Measurements from ENCODE around the gene CHAC1. TPM values are rescaled to one million over a fixed set of nuclear protein-coding genes. Genes with fewer than 3 reads are reported as not detected.

The CHAC1 gene, protein sequence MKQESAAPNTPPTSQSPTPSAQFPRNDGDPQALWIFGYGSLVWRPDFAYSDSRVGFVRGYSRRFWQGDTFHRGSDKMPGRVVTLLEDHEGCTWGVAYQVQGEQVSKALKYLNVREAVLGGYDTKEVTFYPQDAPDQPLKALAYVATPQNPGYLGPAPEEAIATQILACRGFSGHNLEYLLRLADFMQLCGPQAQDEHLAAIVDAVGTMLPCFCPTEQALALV
- total RNA-seq (1 to 10 TPM in 6 of 7 donors, under 1 TPM in 1; 0.92 to 5.5 (median 1.7) TPM), polyA plus RNA-seq (1 to 10 TPM in 2 of 3 donors, under 1 TPM in 1; 0.39 to 1.5 (median 1.1) TPM)
- long read RNA-seq, donor 1: 0 reads
- long read RNA-seq, donor 2: 0 reads

DNA sequence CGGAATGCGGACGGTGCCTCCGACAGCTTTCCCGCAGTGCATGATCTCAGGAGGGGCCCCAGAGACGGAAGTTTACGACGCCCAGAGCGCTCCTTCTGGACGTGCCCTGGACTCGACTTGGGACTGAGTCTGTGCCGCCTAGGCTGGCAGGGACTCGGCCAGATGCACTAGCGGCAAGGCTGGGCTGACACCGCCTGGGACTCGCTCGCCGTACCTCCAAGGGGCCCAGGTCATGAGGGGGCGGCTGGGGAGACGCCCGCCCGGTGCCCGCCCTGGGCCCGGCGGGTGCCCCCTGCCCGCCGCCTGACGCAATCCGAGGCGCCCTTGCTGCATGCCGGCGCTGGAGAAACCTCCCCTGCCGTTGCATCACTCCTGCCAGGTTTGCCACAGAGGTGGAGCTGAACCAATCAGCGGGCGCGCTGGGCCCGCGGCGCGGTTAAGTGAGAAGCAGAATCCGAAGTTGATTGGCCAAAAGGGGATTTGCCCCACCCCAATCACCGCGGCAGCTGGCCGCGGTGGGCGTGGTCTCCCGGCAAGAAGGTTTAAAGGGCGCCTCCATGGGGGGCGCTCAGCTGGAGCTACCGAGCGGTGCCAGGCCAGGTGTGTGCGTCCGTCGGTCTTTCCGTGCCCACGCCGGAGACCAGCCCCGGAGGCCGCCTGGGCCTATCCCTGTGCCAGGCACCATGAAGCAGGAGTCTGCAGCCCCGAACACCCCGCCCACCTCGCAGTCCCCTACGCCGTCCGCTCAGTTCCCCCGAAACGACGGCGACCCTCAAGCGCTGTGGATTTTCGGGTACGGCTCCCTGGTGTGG is at the start of gene CHAC1:
Gene CHAC1 (plus strand): TSS at position 571 of the 812 bp plus-strand sequence. CDS start 113 bp downstream, at position 684.
- peak; percentile 98 for DNase-seq
- H3K36me3 ChIP-seq: no peaks in the 10 kb centered on the region
- WGBS, 5 donors: 1 to 2% (median 1%) methylated on average over 17 to 72 of the region's 72 CpGs
- peak within 1 kb of the TSS in 7 of 8 donors; percentile 3 to 82 (median 66) for H3K27ac ChIP-seq
- H3K4me1 ChIP-seq: peaks cover 8 to 25% (median 17%) of the 10 kb centered on the region in 6 donors
- intact Hi-C loops (cut with DNase I; ENCODE audit: low total_unique reads): no loop called here
- peak within 1 kb of the TSS; percentile 57 to 87 (median 80) for H3K4me3 ChIP-seq
- TF ChIP-seq, protein P1, sequence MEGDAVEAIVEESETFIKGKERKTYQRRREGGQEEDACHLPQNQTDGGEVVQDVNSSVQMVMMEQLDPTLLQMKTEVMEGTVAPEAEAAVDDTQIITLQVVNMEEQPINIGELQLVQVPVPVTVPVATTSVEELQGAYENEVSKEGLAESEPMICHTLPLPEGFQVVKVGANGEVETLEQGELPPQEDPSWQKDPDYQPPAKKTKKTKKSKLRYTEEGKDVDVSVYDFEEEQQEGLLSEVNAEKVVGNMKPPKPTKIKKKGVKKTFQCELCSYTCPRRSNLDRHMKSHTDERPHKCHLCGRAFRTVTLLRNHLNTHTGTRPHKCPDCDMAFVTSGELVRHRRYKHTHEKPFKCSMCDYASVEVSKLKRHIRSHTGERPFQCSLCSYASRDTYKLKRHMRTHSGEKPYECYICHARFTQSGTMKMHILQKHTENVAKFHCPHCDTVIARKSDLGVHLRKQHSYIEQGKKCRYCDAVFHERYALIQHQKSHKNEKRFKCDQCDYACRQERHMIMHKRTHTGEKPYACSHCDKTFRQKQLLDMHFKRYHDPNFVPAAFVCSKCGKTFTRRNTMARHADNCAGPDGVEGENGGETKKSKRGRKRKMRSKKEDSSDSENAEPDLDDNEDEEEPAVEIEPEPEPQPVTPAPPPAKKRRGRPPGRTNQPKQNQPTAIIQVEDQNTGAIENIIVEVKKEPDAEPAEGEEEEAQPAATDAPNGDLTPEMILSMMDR (IDR thresholded peaks at IDR 0.05 in 8 of 11, conservative IDR thresholded peaks at IDR 0.05 in 3 of 11): peak in 5 of 11 experiments; percentile 13 to 40 (median 24)
- TF ChIP-seq POLR2A (IDR thresholded peaks at IDR 0.05): no peak
- peak; percentile 77 to 85 (median 81) for TF ChIP-seq POLR2AphosphoS5 (IDR thresholded peaks at IDR 0.05)
- H3K9me3 ChIP-seq: no peaks in the 10 kb centered on the region
- H3K27me3 ChIP-seq (replicated peaks in 1 of 7): peaks cover 0 to 5% (median 0%) of the 10 kb centered on the region in 7 donors

DNA sequence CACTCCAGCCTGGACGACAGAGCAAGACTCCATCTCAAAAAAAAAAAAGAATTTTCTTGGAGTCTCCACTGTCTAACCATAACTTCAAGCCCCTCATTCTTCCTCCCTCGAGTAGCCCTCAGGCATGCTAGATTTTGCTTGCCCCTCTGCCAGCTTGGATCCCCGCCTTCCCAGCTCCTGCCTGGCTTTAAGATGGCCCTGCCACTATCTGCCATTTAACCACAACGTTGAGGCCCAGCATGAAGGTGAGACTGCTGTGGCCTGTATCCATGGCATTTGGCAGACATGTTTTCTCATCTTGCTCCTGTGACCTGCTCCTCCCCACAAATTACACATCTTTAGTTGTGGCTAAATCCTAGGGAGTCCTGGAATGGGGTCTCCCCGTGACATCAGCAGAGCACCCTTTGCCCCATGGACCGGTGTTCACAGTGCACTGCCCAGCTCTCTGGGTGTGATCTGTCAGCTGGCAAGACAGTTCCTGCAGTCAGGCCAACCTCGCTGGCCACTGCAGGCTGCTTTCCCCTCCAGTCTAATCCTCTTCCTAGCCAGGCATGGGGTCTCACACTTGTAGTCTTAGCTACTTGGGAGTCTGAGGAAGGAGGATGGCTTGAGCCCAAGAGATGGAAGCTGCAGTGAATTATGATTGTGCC is 48.6 kb upstream of the CHAC1 start:
- TF ChIP-seq, protein P1 (IDR thresholded peaks at IDR 0.05 in 8 of 11, conservative IDR thresholded peaks at IDR 0.05 in 3 of 11): no peak
- TF ChIP-seq POLR2A (IDR thresholded peaks at IDR 0.05) (no peak), POLR2AphosphoS5 (IDR thresholded peaks at IDR 0.05) (no peak)
- peaks cover 41 to 100% (median 86%) of the 10 kb centered on the region in 6 donors for H3K4me1 ChIP-seq
- WGBS, 5 donors: 73 to 83% (median 75%) methylated on average over 7 of the region's 7 CpGs
- intact Hi-C loops (cut with DNase I; ENCODE audit: low total_unique reads): loop anchor here (5.0 to 10.0 kb wide), 3 partner anchors 38 to 210 kb away; partner anchors contain the start of gene INO80
- H3K9me3 ChIP-seq: no peaks in the 10 kb centered on the region
- peaks cover 0 to 51% (median 32%) of the 10 kb centered on the region in 6 donors for H3K36me3 ChIP-seq
- no peaks in the 10 kb centered on the region for H3K27me3 ChIP-seq (replicated peaks in 1 of 7)
- peak; percentile 74 for DNase-seq
- no peak overlapping the region for H3K4me3 ChIP-seq
- peak overlapping the region in 6 of 8 donors; percentile 38 to 95 (median 92) for H3K27ac ChIP-seq

DNA sequence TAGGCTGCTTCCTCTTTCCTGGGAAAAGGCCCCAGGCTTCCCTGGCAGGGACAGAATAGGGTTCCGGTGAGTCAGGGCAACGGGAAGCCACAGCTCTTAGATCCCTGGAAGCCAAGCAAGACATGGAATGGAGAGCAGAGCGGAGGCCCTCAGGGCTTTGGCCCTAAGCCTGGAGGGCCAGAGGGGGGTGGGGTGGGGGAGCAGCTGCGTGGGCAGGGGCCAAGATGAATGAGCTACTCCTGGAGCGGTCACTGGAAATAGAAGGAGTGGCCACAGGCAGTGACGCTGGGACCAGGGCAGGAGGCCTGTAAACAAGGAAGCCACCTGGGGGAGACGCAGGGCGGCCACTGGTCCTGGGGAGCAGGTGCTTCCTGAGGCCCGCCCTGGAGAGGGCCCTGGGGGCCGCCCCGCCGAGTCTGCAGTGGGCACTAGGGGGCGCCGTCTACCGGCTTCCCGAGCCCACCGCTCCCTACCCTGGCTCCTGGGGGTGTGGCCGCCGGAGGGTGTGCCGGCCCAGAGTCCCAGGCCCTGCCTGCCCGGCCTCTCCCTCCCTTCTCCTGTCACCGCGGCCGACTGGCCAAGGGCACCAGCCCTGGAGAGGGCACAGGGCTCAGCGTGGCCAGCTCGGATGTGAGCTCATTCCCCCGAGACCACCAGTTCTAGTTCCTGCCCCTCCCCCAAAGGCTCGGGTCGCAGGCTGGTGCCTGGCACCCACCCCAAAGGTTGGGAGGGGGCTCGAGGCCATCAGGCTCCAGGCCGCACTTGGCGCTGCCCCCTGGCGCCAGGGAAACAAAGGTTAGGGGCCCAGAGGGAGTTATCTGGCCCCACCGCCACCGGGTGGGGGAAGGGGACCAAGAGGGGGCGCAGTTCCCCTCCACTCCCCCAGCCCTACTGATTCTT is 46.9 kb upstream of the CHAC1 start:
- H3K4me1 ChIP-seq: peaks cover 45 to 100% (median 82%) of the 10 kb centered on the region in 6 donors

More for the DNA sequence above, 46.9 kb upstream of the CHAC1 start:
- H3K9me3 ChIP-seq: no peaks in the 10 kb centered on the region
- 2 to 6% (median 4%) methylated on average over 19 to 36 of the region's 36 CpGs for WGBS, 5 donors
- H3K36me3 ChIP-seq: peaks cover 0 to 34% (median 16%) of the 10 kb centered on the region in 6 donors
- H3K27ac ChIP-seq: peak overlapping the region; percentile 92 to 97 (median 92)
- peak overlapping the region; percentile 46 to 77 (median 51) for H3K4me3 ChIP-seq
- TF ChIP-seq POLR2A (IDR thresholded peaks at IDR 0.05): peak in 1 of 3 donors; percentile 24
- TF ChIP-seq POLR2AphosphoS5 (IDR thresholded peaks at IDR 0.05): peak; percentile 81 to 87 (median 83)
- TF ChIP-seq, protein P1 (IDR thresholded peaks at IDR 0.05 in 8 of 11, conservative IDR thresholded peaks at IDR 0.05 in 3 of 11): peak; percentile 78 to 98 (median 96)
- peak; percentile 97 for DNase-seq
- H3K27me3 ChIP-seq (replicated peaks in 1 of 7): no peaks in the 10 kb centered on the region
- intact Hi-C loops (cut with DNase I; ENCODE audit: low total_unique reads): loop anchor here (5.0 to 10.0 kb wide), 2 partner anchors 36 to 208 kb away; partner anchors contain the start of gene INO80
